Glomerular endothelial cell (primary cell): ENCODE results near the gene CSRP3. TPM values are rescaled to one million over a fixed set of nuclear protein-coding genes. Genes with fewer than 3 reads are reported as not detected.

Experiments
- DNase-seq: peaks from one replicate; pipeline ENCODE4 v3.0.0-alpha.2; 2011; ENCODE audit warnings: low read depth, low spot score; ENCODE audit errors: extremely low read depth
- total RNA-seq: library from RNA; depleted of rRNA; stranded (reverse); fragments of >200 nt; gene quantifications from 2 replicates; pipeline ENCODE4 v1.2.3, GENCODE V29; 2015

CSRP3 gene
- total RNA-seq, 1 donor from 2014 or later: not detected

DNA sequence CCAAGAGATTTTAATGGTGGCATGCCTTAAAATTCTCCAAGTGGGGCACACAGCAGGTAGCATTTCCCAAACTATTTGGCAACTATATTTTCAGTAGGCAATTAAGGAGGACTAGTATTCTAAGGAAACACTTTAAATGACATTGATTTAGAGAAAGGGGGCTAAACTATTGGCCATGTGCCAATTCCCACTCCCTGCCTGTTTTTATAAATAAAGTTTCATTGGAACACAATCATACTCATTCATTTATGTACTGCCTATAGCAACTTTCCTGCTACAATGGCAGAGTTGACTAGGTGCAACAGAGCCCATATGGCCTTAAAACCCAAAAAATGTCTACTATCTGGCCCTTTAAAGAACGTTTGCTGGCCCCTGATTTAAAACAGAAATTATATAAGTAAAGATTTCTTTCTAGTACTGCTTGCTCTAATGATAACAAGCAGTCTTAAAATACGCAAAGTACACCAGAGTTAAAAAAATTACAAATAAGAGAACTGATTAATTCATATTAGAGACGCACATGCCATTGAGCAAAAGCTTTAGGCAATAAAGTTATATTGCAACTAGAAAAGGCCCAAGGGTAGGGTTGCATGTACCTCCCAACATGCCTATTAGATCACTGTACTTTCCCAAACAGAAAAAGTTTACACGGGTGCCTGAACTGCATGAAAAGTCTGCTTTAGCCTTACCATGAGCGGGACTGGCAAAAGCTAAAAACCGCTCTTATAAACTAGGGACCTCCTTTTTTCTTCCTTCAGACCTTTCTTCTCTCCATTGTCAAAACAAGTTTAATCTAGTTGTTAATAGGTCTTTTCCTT is 24.8 kb upstream of the CSRP3 start:
- DNase-seq: no peak

- no peak for DNase-seq
These were observed 23.8 kb upstream of the CSRP3 start for GRCh38 chr11:19225581-19225980.

DNA sequence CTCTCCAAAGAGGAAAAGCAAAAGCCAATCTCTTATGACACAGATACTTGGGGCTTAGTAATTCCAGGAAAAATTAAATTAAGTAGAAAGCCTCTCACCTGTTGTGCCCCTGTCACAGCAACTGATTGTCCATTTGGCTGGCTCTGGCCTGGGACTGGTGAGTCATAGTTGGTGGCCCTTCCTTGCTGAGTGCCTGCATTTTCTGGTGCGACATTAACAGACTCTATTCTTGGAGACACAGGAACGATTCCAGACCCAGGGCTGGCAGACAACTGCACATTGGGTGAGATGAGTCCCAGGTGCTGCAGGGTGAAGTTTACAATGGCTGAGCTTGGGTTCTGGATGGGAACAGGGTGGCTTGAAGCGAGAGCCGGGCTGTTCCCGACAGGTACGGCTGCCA is 23.3 kb upstream of the CSRP3 start:
- DNase-seq: no peak

DNA sequence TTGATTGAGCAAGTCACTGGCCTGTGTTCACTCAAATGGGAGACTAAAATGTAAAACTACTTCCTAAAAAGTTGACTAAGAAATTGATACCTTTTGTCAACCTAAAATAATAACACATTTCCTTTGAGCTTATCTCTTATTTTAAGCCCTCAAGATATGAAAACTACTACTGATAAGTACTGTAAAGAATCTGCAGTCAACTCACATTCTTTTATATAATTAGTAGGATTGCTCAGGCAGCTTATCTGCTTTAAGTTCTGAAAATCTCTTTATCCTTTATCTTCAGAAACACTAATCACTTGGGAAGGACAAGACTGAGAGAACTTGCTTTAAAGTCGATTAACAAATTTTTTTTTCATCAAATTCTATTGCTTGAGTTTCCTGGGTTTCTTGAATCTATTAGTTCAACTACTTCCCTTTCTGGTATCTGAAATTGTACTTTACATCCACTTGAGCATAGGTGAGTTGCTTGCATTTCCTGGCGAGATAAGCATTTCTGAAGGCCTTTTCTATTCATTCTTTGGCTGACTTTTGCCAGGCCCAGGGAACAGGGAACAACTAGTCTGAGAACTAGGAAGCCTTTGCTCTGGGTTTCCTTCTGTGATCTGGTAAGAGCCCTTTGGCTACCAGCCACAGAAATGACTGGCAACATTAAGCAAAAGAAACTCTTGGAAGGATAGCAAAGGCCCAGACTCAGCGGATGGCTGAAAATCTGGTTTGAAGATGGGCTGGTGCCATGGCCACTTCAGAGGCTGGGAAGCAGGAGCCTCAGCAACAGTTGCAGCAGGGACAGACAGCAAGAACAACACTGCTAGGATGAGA is 19.3 kb upstream of the CSRP3 start:
- DNase-seq: no peak

- no peak for DNase-seq
These were observed 17.1 kb upstream of the CSRP3 start for GRCh38 chr11:19218786-19219460.

- DNase-seq: no peak
These were observed 16.4 kb upstream of the CSRP3 start for GRCh38 chr11:19218216-19218615.

DNA sequence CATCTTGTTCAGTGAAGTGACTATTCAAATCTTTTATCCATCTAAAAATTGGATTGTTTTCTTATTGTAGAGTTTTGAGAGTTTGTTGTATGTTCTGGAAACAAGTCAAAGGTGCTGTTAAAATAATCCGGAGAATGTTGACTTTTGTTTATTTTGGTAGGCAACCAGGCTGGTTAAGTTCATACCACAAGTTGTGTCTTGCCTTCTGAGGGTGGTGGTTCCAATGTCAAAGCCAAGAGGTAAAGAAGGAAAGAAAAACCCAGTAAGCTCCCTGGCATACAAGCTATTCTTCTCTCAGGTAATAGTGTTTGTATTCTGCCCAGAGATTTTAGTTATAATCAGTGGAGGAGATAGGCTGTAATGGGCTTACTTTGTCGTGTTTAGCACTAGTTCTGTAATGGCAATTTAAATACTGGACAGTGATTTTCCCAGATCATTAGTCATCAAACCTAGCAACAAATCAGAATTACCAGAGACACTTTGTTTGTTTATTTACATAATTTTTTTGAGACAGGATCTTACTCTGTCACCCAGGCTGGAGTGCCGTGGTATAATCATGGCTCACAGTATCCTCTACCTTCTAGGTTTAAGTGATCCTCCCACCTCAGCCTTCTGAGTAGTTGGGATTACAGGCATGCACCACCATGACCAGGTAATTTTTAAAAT is 15.1 kb upstream of the CSRP3 start:
- DNase-seq: no peak

- no peak for DNase-seq
These were observed 14.2 kb upstream of the CSRP3 start for GRCh38 chr11:19216021-19216420.

- DNase-seq: no peak
These were observed 8.0 kb upstream of the CSRP3 start for GRCh38 chr11:19209617-19210370.

DNA sequence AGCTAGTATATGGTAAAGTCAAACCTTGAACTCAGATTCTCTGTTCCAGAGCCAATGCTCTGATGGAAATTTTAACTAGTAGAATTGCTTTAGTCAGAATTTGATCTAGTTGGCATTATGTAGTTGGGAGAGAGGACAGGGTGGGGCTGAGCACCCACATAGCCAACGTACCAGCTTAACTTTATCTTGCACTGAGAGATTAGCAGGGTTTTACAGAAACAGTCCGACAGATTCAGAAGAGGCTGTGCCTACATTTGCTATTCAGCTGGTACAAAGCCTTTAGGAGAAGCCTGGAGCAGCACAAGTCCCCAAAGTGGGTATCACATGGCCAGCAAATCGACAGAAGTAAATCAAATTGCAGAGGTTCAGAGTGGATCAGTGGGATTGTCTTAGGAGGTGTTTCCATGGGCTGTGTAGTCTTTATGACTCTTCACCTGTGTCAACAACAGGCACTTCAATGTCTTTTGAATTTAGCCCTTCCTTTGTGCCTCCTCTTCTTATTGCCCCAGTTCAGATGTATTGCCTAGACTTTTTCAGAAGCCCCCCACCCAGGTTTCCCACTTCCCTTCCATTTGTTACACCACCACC is 7.3 kb upstream of the CSRP3 start:
- DNase-seq: no peak

DNA sequence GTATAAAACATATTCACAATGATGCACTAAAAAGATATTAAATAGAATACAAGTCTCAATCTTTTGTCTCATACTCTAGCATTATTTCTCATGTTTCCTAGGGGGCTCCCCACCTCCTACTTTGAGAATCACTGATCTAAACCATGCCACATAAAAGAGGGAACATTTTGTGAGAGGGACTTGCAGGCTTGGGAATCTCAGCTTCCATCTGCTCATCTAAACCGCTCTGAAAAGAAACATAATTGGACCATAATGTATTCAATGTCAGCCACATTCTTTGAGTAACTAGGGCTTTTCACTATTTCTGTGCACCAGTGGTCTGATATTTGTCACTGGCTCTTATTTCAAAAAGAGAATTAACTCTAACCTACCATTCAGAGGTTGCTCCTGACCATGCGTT is 6.4 kb upstream of the CSRP3 start:
- DNase-seq: no peak

GRCh38 chr11:19204836-19205235 is 3.1 kb upstream of the CSRP3 start:
- DNase-seq: no peak

- no peak for DNase-seq
These were observed 1.2 kb downstream of the CSRP3 start for GRCh38 chr11:19200410-19201201.

- DNase-seq: peak; percentile 20
These were observed 2.0 kb downstream of the CSRP3 start for GRCh38 chr11:19199771-19200170.

GRCh38 chr11:19199048-19199447 is 2.7 kb downstream of the CSRP3 start:
- DNase-seq: no peak

GRCh38 chr11:19196432-19196831 is 5.4 kb downstream of the CSRP3 start:
- no peak for DNase-seq

DNA sequence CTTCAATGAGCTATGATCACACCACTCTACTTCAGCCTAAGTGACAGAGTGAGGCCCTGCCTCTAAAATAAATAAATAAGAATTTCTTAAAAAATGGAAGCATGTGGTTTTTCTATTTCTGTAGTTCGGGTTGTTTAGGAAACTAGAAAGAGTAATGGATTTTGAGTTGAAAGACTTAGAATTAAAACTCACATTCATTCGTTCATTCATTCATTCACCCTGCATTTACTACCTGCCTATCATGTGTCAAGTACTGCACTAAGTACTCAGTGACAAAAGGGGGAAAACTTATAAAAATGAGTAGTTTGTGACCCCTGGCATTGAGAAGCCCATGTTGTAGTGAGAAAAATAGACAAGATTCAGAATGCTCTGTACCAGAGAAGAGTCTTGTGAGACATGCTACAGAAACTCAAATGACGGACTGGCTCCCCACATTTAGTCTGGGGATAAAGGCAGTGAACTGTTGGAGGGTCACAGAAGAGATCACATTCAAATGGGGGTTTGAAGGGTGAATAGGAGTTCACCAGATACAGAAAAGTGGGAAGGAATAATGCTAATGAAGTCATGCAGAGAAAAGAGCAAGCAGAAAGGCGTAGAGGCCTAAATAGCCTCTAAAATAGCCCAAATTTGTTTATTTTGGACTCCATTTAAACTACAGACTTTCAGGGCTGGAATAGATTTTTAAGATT is 7.0 kb downstream of the CSRP3 start:
- no peak for DNase-seq

GRCh38 chr11:19193916-19194315 is 7.9 kb downstream of the CSRP3 start:
- no peak for DNase-seq
